ENCODE results near the gene LRRC2. TPM values are rescaled to one million over a fixed set of nuclear protein-coding genes. Genes with fewer than 3 reads are reported as not detected.

The LRRC2 gene
- total and polyA plus RNA-seq, 2 of the 13 experiments (the other 11 are each of a cell fraction or from before 2014, with no cell fraction given), result 0.27 to 0.58 TPM

GRCh38 chr3:46483825-46484224 lies 82.3 kb downstream of the LRRC2 start:
- Histone ChIP-seq H3K27ac (ENCODE audit: extremely low read length, insufficient read depth, low read length) (no peak overlapping the region), H3K79me2 (ENCODE audit: insufficient read depth, low read length) (no peaks in the 10 kb centered on the region), H3K9me3 (ENCODE audit: low read length) (no peaks in the 10 kb centered on the region), H3K4me1 (ENCODE audit: insufficient read depth, low read length) (peaks cover 14% of the 10 kb centered on the region), H3K4me3 (replicated peaks in 1 of 3; ENCODE audit: insufficient read depth in 1 of 3, low read depth in 2 of 3, low read length in 3 of 3) (no peak overlapping the region), H4K20me1 (ENCODE audit: insufficient read depth, low read length) (no peaks in the 10 kb centered on the region), H3K4me2 (ENCODE audit: low read depth, low read length) (no peak overlapping the region), H2AFZ (ENCODE audit: low read length) (no peak overlapping the region), H3K27me3 (ENCODE audit: control insufficient read depth in 1 of 2, insufficient read depth in 2 of 2, low read length in 2 of 2) (no peaks in the 10 kb centered on the region), H3K36me3 (replicated peaks in 1 of 2; ENCODE audit: control insufficient read depth in 1 of 2, insufficient read depth in 2 of 2, low read length in 2 of 2) (no peaks in the 10 kb centered on the region), H3K9ac (ENCODE audit: insufficient read depth, low read depth, low read length) (no peak overlapping the region)
- TF ChIP-seq ZNF558 (CRISPR knock-in tag; IDR thresholded peaks at IDR 0.05; ENCODE audit: borderline replicate concordance) (no peak), FLYWCH1 (CRISPR knock-in tag; IDR thresholded peaks at IDR 0.05) (no peak), FOXC1 (CRISPR knock-in tag; IDR thresholded peaks at IDR 0.05; ENCODE audit: borderline replicate concordance) (no peak), ZNF362 (CRISPR knock-in tag; IDR thresholded peaks at IDR 0.05; ENCODE audit: borderline replicate concordance) (no peak), TARDBP (CRISPR knock-in tag; IDR thresholded peaks at IDR 0.05) (no peak), SNAPC5 (CRISPR knock-in tag; IDR thresholded peaks at IDR 0.05; ENCODE audit: borderline replicate concordance) (no peak), MTA3 (CRISPR knock-in tag; IDR thresholded peaks at IDR 0.05) (no peak)
- FAIRE-seq, result no peak
- WGBS (ENCODE audit: low lambda C conversion rate), result 58% methylated on average over 2 of the region's 2 CpGs
- no peak for ATAC-seq
- no peak for DNase-seq (ENCODE audit: low spot score)
- ChIA-PET CTCF (ENCODE audit: low intra/inter-chr PET ratio, low total read pairs) (no interaction called here), POLR2A (no interaction called here)
- intact Hi-C loops (cut with micrococcal nuclease; ENCODE audit: unreplicated experiment), result no loop called here
- in situ Hi-C loops (cut with HindIII; ENCODE audit: extremely low pct_ligation_motif_present, low pct_unique_long_range_greater_than_20kb), result loop anchor here (10.0 kb wide), 1 partner anchor 181 kb away; no protein-coding TSS in a partner anchor
- BruUV-seq (replicated peaks), result no TSS peak

All from HepG2 (cell line).